ENCODE measurements around the gene DIAPH2.

The DIAPH2 gene

GRCh38 chrX:97065066-97065465, 380.4 kb downstream of the DIAPH2 start:
- no peak for DNase-seq

GRCh38 chrX:97065973-97066372, 381.3 kb downstream of the DIAPH2 start:
- DNase-seq = no peak

DNA sequence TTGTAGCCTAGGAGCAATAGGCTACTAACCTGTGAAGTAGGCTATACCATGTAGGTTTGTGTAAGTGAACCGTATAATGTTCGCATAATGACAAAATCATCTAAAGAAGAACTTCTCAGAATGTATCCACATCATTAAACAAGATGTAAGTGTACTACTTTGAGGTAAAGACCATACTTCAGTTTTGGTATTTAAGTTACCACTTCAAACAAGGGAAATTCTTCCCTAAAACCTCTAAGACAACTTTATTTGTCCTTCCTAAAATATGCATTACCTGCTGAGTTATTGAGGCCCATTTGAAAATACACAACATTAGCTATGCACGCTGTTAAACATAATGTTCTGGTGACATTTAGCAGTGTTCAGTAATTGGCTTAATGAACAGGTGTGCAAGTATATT, 381.7 kb downstream of the DIAPH2 start:
- DNase-seq = no peak

DNA sequence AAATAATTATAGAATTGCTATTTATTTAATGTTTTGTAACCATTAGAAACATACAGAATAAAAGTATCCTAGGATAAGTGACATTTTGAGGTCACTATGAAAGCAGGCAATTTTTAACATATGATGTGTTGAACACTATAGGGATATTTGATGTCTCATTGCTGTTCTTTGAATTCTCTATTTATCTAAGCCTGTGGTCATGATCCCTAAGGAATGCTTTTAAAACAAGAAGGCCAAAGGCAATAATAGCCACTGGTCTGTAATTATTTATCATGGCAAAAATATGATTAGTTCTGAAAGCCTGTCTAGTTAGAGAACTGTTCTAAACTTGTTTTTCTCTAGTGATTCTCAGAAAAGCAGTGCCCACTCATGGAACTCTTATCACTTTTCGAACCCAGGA, 385.7 kb downstream of the DIAPH2 start:
- DNase-seq = no peak

DNA sequence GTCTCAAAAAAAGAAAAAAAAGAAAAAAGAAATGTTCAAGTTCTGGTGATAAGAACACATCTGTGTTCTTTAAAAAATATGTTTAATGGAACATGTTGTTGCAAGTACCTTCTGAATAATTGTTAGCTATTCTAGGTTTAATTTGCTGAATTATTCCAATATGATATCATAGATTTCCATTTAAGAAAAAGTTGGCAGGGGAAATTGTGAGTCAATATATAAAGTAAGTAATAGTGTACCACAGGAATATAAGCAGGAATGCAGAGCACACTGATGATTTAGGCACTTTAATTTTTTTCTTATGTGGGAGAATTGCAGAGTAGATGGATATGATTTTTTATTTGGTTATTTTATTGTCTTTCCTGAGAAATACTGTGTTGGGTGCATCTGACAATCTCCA, 389.8 kb downstream of the DIAPH2 start:
- DNase-seq = no peak

DNA sequence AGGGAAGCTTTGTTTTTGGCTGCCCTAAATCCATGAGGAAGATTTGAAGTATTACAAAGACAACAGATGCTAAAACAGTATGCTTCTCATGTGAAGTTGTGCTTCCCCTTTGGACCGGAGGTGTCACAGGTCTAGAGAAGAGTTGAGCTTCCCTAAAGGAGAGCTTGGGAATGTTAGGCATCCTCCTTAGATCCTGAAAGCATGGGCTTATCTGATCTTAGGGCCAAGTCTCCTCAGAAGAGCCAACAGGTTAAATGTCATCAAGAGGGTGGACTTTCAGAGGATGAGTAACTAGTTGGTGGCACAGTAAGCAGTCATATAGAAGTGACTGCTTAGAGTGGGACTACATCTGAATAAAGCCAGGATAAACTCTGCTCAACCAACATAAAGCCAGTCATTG, 404.5 kb downstream of the DIAPH2 start:
- DNase-seq = no peak

GRCh38 chrX:97096385-97096784, 411.7 kb downstream of the DIAPH2 start:
- DNase-seq = peak; percentile 6

DNA sequence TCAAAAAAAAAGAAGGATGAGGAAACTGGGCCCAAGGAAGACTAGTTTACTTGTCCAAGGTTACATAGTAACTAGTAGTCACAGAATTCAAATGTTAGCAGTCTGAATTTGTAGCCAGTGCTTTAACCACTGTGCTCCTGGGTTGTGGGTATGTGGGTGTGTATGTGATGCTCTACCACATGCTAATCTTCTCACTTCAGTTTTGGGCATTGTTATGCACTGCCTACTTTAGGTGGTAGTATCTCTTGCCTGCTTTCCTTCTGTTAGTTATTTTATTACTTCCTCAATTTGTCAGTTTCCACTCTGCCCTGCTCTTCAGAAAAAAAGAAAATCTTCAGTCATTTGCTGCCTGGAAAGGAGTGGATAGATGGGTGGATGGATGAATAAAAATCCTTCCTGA, 418.3 kb downstream of the DIAPH2 start:
- DNase-seq = no peak

- DNase-seq = no peak
Measured at GRCh38 chrX:97109730-97110129, 425.1 kb downstream of the DIAPH2 start.

- peak; percentile 24 for DNase-seq
Measured at GRCh38 chrX:97117572-97117971, 432.9 kb downstream of the DIAPH2 start.

DNA sequence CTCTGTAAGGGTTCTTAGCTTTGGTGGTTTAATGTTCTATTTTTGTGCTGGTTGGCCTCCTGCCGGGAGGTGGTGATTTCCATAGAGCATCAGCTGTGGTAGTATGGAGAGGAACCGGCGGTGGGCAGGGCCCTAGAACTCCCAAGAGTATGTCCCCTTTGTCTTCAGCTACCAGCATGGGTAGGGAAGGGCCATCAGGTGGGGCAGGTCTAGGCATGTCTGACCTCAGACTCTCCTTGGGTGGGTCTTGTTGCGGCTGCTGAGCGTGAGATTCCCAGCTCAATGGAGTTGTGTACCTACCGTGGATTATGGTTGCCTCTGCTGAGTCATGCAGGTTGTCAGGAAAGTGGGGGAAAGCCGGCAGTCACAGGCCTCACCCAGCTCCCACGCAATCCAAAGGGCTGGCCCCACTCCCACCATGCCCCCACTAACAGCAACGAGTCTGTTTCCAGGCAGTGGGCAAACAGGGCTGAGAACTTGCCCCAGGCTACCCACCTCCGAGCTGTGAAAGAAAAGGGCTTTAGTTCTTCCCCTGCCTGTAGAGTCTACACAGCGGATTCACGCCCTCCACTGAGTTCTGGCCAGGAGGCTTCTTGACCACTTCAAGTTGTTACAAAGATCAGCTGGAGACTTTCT, 434.9 kb downstream of the DIAPH2 start:
- no peak for DNase-seq

DNA sequence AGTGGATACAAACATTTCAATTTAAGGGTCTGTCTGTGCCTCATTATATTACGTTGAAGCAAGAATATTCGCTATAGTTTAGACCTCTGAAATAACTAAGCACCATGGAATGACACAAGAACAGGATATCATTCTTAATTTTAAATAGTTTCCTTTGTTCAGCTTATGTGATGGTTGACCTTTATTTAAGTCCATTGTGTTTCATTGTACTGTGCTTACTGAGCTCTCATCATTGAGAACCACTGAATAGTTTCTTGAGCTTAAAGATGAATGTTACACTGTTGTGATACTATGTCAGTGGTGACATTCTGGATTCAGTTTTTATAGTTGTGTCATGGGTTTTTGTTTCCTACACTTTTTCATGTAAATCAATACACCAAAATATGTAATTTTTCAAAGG, 438.4 kb downstream of the DIAPH2 start:
- no peak for DNase-seq

DNA sequence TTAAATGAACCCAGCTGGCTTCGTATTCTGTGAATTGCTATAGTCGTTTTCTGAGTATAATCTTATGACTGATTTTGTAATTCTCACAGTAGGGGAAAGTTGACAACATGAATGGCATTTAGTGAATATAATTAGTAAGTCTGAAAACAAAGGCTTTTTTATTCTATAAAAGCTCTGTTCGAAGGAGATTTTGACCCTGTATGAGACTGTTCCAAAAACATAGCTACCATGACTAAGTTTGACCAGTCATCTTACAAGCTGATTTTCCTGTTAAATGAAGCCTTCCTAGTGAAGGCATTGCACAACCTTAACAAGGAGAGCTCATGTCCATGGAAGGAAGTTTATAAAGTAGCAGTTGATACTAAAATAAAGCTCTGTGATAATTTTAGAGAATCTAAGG, 441.4 kb downstream of the DIAPH2 start:
- DNase-seq = no peak

- no peak for DNase-seq
Measured at GRCh38 chrX:97132664-97133415, 448.2 kb downstream of the DIAPH2 start.

GRCh38 chrX:97145934-97146333, 461.3 kb downstream of the DIAPH2 start:
- DNase-seq = no peak

- no peak for DNase-seq
Measured at GRCh38 chrX:97155816-97156215, 471.2 kb downstream of the DIAPH2 start.

DNA sequence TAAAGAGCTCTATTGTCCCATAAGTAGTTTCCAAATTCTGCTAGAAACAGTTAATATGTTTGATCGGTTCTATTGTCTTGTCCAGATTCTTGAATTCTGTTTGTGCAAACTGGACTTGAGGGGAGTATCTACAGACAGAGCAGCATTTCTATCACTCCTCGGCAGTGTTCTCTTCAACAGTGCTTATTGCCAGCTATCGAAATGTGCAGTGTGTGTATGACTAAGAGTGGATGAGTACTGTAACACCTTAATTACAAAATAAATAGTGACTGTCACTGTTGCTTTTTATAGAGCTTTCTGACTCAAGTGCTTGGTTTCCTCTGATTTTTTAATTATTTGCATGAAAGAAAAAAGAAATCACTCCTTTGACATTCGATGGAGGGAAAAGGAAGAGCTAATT, 473.6 kb downstream of the DIAPH2 start:
- DNase-seq = no peak

GRCh38 chrX:97159916-97160800, 475.5 kb downstream of the DIAPH2 start:
- DNase-seq = no peak

DNA sequence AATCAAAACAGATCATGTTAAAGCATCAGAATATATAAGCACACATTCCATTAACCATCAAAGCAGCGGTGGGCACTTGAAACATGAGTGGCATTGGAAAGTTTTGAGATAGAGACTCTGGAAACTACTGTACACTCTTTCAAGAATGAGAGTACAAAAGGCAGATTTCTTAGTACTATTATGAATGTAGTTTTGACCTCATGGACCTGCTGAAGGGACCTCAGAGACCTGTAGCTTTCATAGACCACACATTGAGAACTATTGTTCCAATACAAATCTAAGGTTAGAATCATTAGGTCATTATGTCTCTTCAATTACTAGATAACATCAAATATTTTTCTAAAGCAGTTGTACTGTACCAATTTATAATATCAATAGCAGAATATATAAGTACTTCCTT, 482.7 kb downstream of the DIAPH2 start:
- DNase-seq = no peak

GRCh38 chrX:97168646-97169045, 484.0 kb downstream of the DIAPH2 start:
- no peak for DNase-seq

- DNase-seq = no peak
Measured at GRCh38 chrX:97175147-97175546, 490.5 kb downstream of the DIAPH2 start.

DNA sequence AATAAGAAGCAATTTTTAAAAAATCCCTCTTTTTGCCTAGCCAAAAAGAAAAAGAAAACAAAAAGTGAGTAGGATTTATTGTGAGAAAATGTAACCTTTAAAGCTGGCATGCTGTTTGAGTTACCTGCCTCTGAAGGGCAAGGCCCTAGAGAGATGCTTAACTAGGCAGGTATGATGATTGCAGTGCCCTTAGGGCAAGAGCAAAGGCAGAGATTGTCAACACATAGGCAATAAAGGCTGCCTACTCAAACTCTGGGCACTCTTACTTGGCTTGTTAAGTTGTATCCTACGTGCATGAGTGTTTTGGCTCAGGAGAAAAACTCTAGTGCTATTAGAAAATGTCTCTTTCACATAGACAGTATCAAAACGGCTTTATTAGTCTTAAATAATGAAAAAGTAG, 505.0 kb downstream of the DIAPH2 start:
- no peak for DNase-seq

- no peak for DNase-seq
Measured at GRCh38 chrX:97199501-97199900, 514.9 kb downstream of the DIAPH2 start.

- DNase-seq = no peak
Measured at GRCh38 chrX:97200454-97200853, 515.8 kb downstream of the DIAPH2 start.

Measured in NCI-H1694 (cell line).